Activated T-cell treated with anti-CD3 and anti-CD28 coated beads, Interleukin-2, amount 50 U/mL, for 1 hour (primary cell): Measurements from ENCODE around the gene PXYLP1.
A peak's percentile ranks its signal among the peaks of the same experiment; 100 is the strongest.

Source experiments
- DNase-seq: peaks from one replicate; pipeline ENCODE4 v3.0.0-alpha.2; 2020

Gene PXYLP1

DNA sequence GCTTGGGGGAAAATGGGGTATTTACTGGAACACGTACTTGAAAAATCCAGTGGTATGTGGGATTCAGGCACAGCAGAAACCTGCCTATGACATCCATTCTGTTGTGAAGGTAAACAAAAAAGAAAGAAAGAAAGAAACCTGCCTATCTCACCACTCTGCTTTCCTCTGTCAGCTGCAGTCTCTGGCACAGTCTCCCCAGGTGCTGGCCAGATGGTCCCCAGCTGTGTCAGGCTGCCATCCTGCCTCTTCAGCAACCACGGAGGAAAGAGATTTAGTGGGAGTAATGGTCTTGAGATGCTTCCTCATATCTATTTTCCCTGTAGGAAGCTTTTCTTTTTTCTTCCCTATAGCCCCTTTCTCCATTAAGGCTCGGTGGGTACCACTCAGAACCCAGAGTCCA is 2.5 kb upstream of the PXYLP1 start:
- no peak for DNase-seq

DNA sequence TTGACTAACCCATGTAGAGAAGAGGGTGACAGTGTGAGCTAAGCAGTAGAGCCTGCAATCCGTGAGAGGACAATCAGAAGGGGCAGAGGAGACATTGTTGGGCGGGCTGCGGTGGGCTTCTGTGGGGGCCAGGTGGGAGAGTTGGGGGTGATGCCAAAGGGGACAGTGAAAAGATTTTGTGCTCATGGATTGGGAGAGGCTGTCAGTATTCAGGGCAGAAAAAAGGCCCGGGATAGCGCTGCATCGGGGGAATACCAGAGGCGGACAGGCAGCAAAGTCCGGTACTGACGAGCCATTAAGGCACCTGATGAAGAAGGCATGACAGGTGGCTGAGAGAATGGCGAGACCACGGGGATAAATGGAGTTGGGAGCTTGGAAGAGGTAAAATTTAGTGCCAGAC is 1.3 kb upstream of the PXYLP1 start:
- DNase-seq: no peak

DNA sequence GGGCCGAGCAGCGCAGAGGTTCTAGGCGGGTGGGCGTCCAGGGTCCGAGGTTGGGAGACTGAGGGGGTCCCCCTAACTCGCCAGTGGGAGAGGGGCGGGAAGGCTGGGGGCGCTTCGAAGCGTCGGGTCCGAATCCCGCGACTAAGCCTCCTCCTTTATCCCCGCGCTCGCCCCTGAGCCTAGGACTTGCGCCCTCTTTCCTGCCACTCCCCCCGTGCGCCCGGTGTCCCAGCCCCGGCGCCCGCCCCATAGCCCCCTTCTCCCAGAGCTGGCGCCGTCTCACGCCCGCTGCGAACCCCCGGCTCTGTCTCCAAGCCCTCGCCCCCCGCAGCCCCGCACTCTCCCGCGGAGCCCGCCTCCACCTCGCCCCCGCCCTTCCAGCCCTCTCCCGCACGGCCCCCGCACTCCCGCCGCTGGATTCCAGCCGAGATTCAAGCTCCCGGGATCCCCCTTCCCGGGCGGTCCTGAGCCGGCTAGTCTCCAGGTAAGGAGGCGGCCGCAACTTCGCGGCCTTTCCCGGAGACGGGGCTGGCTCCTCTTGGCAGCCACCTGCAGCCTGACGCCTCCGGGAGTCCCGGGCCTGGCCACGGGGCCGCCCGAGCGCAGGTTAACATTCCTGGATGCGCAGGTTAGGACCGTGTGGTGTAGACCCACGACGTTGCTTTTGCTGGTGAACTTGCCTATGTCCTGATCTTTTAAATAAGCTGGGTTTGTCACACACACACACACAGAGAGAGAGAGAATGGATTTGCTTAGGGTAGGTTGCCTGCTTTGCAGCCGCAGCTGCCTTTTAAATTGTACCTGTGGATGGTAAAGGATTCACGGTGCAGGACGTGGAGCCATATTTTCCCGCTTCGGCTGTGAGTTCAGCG is 563 bp downstream of the PXYLP1 start:
- peak; percentile 51 for DNase-seq

DNA sequence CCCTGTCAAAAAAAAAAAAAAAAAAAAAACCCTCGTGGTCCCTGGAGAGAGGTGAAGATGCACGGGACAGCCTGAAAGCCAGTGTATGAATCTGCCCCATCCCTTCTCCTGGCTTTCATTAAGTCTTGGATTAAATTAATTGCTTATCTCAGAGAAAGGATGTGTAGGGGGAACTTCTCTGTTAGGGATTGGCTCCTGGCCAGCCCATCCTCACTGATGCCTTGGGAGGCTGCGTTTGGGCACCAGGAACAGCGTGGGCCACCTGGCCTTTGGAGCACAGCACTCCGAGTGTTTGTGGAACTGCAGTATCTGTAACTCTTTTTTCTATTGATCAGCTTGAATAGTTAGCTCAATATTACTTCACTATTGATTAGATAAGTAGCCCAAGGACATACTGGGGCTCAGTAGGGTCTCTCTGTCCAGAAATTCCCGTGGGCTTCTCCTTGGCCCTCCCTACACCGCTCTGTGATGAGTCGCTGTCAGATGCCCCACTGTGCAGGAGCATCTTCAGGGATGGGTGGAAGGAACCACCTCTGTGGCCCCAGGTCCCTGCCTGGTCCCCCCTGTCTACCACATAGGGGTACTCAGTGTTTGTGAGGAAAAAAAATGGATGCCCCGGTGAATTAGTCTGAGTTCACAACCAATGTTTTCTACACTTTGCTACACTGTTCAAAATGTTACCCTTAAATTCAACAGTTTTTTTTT is 2.0 kb downstream of the PXYLP1 start:
- no peak for DNase-seq

DNA sequence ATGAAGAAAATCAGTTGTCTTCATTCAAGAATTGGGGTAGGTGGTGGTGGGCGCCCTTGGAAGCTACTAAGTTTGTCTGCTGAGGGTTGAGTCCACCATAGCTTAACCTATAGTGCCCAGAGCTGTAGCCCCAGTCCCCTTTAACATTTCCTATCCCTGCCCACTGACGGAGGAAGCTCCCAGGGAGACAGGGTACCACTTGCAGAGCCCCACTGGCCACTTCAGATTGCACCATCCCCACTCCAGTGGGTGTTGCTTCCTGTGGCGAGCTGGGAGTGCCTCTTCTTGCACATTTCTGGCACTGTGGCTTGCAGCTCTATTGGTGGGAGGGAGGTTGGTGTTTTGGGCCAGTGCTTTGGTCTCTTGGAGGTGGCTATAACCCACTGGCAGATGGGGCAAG is 2.7 kb downstream of the PXYLP1 start:
- DNase-seq: no peak

DNA sequence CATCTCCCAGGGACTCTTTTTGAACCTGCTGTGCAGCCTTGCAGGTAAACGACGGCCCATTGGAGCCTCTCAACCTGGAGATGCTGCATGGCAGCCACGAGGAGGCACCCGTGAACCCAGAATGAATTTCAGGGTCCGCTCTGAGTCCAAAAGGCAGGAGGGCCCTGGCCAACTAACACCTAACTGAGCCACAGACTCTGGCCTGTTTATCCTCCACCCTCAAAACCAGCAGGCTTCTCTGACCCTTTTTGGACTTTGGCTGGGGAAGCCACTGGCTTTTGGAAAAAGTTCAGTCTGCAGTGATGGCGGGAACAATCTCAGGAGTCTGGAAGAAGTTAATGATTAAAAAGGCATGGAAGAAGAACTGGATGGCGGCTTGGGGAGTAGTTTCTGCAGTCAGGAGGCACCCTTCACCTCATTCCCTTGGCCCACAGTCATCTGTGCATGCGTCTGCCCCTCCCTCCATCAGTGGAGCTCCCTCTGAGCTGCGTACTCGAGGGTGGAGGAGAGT is 4.1 kb downstream of the PXYLP1 start:
- DNase-seq: no peak

DNA sequence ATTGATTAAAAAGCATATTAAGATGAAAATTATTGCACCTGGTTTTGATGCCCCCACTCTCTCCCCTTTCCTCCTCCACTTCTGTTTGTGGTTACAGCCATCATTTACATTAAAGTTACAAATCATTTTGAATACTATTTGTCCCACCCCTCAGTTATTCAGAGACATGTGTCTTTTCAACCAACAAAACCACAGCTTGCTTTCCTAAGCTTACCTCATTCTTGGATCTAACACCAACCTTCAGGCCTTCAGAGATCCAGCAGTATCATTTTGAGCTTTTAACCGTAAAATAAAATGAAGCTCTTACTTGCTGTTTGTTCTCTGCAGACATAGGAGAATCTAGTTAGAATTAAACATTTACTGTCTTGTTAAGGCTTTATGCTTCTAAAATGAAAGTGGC is 4.7 kb downstream of the PXYLP1 start:
- no peak for DNase-seq

DNA sequence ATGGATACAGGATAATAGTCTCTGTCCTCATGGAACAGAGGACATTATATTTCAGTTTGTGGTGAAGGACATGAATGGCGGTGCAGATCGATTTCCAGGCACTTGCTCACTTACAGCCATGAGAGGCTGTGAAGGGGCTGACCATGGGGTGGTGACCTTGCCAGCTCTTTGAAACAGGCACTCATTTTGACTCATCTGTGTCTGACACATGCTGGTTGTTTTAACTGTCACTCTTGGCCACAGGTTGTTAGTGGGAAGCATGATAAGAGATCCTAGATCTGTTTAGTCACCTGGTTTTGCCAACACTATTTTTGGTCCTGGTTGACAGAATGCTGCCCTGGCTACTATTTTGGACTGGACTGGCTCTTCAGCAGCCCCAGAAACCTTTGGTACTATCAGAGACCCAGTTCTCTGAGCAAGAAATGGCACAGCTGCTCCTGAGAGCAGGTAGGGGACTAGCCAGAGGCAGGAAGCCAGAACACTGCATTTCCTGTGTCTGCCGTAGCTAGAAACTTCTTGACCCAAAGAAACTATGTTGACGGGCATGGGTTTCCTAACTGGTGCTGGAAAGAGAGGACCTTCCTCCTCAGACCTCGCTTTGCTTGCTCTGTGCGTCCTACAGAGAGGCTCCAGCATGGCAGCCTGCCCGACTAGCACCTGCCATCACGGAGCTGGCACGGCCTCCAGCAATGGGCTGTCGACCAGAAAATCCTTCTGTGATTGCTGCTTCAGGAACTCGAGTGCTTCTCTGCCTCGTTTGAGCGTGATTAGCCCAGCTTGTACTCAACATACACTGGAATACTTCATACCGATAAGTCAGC is 6.3 kb downstream of the PXYLP1 start:
- no peak for DNase-seq

DNA sequence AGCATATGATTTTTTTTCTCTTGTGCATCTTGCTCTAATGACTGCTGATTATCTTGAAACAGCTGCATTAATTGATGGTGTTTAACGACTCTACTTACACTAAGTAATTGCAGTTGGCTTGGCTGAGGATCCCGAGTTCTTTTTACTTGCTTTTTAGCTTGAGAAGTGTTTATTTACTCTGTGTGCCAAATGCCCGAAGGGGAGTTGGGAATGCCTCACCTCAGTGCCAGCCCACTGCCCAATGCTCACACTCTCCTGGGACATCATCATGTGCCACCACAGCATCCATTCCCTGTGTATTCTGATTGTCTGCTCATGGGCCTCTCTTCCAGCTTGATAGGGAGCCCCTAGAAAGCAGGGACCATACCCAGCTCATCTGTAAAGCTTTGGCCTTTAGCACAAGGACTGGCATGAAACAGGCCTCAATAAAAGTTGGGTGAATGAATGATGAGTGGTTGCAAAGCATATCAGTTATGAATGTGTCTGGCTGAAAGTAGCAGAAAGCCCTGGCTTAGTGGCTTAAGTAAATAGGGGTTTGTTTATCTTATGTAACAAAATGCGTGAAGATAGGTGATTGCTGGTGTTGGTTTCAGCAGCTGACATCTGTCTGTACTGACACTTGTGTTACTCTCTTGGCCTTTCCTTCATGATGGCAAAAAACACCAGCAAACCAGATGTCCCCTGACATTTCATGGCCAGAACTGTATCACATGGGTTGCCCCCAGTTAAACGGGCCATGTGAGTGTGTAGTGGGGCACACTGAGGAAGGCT is 8.1 kb downstream of the PXYLP1 start:
- DNase-seq: no peak

DNA sequence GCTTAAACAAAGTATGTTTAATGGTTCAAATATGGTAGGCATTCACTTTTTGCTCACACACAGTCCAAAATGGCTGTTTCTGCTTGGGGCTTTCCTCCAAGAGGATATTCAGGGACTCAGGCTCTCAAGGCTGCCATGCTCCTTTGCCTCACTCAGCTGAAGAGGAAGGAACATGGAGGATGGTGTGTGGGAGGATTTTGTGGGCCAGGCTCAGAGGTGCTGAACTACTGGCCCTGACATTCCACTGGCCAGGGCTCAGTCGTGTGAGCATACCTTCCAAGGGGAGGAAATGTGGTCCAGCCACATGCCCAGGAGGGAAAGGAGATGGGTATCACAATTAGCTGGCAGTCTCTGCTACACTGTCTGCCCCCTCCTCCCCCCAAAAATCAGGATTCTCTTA is 8.7 kb downstream of the PXYLP1 start:
- DNase-seq: no peak

DNA sequence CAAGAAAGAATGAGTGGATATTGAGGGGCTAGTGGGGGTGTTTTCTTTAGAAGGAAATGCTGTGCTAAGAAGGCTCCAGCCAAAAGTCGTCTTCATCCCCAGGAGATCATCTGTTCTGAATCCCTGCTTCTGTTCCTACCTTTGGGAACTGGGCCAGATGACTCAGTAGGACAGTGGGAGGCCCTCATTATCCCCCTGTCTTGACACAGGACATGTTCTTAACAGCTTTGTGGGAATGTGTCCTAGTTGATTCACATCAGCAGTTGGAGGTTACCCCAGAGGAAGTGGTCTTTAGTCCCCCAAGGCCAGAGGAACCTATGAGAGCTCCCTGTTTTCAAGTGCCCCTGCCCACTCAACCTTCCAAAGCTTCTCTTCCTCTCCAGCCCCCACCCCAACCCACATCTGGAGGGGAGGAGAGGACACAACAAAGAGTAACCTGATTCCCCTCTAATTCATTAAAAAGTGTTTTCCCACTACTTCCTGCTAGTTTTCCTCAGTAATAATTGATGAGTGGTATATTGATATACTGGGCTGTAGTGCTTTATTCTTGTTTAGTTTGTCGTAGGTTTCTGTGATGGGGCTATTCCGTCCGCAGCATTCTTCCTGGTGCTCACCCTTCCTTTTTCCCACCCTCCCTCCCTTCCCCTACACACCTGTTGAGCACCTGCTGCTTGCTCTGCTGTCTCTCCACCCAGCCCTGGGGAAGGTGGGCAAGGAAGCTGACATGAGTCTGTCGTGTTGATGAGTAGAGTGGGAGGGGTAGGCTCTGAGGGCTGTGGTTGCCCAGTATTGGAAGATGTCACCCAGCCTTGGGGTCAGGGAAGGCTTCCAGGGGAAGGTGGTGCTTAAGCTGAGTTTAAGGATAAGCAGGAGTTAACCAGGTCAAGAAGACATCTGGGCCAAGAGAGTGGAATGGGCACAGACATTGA is 9.3 kb downstream of the PXYLP1 start:
- DNase-seq: no peak

DNA sequence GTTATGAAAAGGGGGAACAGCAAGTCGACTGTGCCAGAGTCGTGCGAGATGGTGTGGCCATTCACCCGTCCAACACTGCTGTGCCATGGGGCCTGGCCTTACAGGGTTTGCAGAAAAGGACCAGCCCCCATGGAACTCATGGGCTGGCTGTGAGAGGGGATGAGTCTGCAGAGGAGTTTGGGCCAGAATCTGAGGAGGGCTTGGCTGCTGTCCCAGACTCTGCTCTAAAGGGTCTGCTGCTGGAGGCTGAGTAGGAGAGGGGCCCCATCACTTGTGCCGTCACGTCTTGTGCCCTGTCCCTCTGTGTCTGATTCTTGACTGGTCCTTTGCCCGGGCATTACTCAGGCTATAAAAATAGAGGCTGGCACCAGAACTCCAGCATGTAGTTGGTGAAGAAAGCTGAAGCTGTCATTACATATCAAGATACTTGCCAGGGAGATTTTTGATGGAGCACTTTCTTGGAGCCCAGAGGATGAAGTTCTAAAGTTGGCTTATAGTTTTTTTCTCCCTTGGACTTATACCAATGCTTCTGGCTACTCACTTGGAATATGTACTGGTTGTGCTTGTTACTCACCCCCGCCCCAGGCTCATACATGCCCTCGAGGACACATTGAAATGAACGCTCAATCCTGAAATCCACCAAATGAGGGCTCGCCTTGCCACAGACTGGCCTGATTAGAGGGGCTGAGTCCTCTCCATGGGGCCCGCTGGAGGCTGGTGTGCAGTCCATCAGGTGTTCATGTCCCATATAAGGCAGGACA is 10.2 kb downstream of the PXYLP1 start:
- DNase-seq: no peak

DNA sequence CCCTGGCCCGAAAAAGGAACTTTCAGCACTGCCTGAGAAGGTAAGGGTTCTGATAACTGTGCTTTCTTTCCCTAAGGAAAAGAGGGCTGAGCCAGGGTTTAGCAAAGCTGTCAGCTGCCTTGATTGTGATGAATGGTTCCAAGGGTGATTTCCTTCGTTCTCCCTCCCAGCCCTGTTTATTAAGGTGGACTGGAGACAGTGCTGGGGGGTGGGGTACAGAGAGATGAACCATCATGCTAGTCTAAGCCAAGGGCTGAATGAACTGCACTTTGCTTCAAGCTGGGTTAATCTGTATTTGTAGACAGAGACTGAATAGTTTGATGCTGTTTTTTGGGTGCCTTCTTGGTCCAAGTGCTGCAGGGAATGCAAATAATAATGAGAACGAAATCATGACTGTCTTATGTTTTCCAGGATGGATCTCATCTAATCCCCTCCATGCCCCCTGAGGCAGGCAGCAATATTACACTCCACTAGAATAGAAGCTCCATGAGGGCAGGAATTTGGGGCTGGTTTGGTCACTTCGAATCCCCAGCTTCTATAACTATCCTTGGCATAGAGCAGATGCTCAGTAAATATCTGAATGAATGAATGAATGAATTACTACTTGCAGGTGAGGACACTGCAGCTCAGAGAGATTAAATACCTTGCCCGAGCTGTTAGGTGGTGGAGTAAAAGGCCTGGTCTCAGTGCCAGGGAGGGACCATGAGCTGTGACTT is 10.9 kb downstream of the PXYLP1 start:
- no peak for DNase-seq

DNA sequence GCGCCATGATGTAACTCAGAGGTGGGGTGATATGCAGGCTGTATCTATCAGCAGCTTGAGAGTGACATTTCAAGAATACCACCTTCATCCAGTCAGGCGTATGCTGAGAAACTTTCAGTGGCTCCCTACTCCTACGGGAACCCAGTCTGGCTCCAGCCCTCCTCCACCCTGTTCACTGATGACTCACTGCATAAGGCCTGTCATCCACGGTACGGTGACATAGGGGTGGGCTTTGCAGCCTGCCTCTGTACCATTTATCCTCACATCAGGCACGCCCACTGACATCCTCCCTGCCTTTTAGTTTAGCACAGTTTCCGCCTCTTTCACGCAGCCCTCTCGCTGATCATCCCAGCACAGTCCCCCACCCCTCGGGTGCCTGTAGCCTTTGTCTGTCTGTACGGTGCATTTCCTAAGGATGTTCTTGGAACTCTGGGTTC is 11.7 kb downstream of the PXYLP1 start:
- peak; percentile 66 for DNase-seq

DNA sequence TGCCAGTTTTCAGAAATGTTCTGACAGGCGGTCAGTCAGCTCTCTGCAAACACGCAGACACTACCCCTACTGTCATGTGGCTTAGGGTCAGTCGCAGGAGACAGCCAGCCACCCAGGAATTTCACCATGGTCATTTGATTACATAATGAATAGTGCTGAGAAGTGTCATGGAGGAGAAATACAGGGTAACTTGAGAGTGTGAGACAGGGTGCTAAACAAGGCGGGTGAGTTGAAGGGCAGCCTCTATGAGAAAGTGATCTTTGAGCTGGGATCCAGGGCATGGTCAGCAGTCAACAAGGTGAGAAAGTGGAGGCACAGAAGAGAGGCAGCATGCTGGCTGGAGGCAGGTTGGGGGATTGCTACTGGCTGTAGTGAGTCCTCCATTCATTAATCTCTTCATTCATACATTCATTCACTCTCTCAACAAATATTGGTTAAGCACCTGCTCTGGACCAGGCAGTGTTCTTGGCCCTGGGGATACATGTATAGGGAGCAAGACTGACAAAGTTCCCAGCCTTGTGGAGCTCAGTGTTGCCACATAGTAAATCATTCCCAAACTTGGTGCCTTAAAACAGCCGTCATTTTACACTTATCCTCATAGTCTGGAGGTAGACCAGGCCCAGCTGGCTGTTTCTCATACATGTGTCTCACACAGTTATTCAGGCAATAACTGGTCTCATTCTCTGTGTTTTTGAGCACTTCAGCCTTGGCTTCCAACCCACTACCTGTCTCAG is 14.8 kb downstream of the PXYLP1 start:
- no peak for DNase-seq

DNA sequence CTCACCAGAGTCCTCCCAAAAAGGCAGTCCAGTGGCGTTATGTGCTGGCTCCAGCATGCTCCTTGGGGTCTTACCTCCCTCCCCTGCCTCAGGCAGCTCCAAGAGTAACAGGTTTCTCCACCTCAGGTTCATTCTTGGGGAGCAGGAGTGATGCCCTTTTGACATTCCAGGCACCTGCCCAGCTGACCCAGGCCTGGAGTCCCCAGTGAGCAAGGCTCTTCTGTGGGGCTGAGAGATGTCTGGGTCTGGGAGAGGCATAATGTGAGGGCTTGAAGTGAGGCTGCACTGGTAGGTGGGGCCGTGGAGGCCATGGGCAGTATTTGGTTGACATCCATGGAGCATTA is 15.3 kb downstream of the PXYLP1 start:
- DNase-seq: no peak

DNA sequence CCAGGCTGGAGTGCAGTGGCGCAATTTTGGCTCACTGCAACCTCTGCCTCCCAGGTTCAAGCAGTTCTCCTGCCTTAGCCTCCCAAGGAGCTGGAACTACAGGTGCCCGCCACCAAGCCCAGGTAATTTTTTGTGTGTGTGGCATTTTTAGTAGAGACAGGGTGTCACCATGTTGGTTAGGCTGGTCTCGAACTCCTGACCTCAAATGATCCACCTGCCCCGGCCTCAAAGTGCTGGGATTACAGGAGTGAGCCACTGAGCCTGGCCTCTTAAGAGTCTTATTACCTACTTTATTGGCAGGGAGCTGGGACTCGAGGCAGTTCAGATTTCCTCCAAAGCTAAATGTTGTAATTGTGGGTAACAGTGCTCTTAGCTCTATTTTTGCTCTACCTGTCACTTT is 16.4 kb downstream of the PXYLP1 start:
- no peak for DNase-seq

DNA sequence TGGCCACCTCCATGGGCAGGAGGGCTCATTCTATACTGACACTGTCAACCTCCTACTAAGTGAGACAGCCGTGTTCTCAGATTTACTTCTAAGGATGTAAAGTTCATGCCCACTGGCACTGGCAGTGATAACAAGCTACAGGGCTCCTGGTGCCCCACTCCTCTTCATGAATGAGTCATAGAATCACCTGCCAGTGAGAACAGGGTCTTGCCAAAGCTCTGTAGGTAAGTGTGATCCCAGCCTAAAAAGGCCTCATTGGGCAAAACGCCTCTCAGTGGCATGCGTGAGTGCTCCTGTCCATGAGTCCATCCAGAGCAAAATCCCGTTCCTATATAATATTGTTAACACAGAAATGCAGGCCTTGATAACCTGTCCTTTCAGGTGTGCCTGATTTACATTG is 17.4 kb downstream of the PXYLP1 start:
- DNase-seq: no peak

DNA sequence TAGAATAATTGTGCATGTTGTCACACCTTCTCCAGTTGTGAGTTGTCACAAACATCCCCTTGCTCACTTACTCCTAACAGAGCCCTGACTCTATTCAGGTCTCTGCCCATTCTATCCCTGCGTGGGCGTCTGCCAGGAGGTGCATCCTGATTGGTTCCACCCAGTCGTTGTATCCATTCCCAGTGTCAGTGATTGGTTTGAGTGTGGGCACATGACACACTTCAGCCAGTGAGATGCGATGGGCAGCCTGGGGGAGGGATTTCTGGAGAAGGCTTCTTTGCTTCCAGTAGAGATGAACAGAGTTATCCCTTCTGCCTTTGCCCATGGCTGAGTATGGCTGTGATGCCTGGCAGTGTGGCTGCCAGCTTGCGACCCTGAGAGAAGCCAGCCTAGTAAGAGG is 18.7 kb downstream of the PXYLP1 start:
- no peak for DNase-seq
